H9 (cell line): ENCODE results near the gene CSMD2. TPM values are rescaled to one million over a fixed set of nuclear protein-coding genes. Genes with fewer than 3 reads are reported as not detected.

Experiments
- DNase-seq: peaks from one replicate; pipeline ENCODE4 v3.0.0-alpha.2; 2017
- H2AFZ ChIP-seq: one replicate; pipeline ENCODE4 v1.6.1; 2013; ENCODE audit warnings: mild to moderate bottlenecking, low read length, control low read depth, moderate library complexity
- H2AK5ac ChIP-seq: 2 replicates; pipeline ENCODE4 v1.6.1; 2013; ENCODE audit warnings: low read length, control low read depth, mixed read lengths; ENCODE audit not compliant: insufficient read length
- H2BK120ac ChIP-seq: one replicate; pipeline ENCODE4 v1.6.1; 2013; ENCODE audit warnings: low read depth, mild to moderate bottlenecking, low read length, control low read depth, inconsistent platforms; ENCODE audit not compliant: poor library complexity, severe bottlenecking
- H2BK12ac ChIP-seq: 2 replicates; pipeline ENCODE4 v1.6.1; 2013; ENCODE audit warnings: low read length, control low read depth, mixed read lengths, low read depth; ENCODE audit not compliant: insufficient read length
- H2BK15ac ChIP-seq: 2 replicates; pipeline ENCODE4 v1.6.1; 2013; ENCODE audit warnings: low read depth, low read length, control low read depth
- H2BK20ac ChIP-seq: one replicate; pipeline ENCODE4 v1.6.1; 2013; ENCODE audit warnings: low read depth, mild to moderate bottlenecking, low read length, control low read depth, inconsistent platforms; ENCODE audit not compliant: poor library complexity, severe bottlenecking
- H2BK5ac ChIP-seq: 2 replicates; pipeline ENCODE4 v1.6.1; 2013; ENCODE audit warnings: low read length, control low read depth, mixed read lengths; ENCODE audit not compliant: insufficient read length
- H3K14ac ChIP-seq: 2 replicates; pipeline ENCODE4 v1.6.1; 2013; ENCODE audit warnings: low read length, control low read depth; ENCODE audit not compliant: insufficient read depth
- H3K18ac ChIP-seq: 2 replicates; pipeline ENCODE4 v1.6.1; 2013; ENCODE audit warnings: low read depth, mild to moderate bottlenecking, mixed read lengths, low read length, control low read depth; ENCODE audit not compliant: insufficient read length
- H3K23ac ChIP-seq: 2 replicates; pipeline ENCODE4 v1.6.1; 2013; ENCODE audit warnings: low read length, control low read depth, mixed read lengths, low read depth; ENCODE audit not compliant: insufficient read length
- H3K23me2 ChIP-seq: 2 replicates; pipeline ENCODE4 v1.6.1; 2013; ENCODE audit warnings: low read depth, mild to moderate bottlenecking, mixed read lengths, low read length, control low read depth; ENCODE audit not compliant: insufficient read length, poor library complexity, severe bottlenecking
- H3K27ac ChIP-seq: 2 replicates; pipeline ENCODE4 v1.5.1; 2013; ENCODE audit warnings: low read length, control low read depth, mixed read lengths, low read depth; ENCODE audit not compliant: insufficient read length
- H3K27me3 ChIP-seq: 2 replicates; pipeline ENCODE4 v1.6.1; 2013; ENCODE audit warnings: low read length, control low read depth, inconsistent platforms; ENCODE audit not compliant: insufficient read depth
- H3K4ac ChIP-seq: 2 replicates; pipeline ENCODE4 v1.6.1; 2013; ENCODE audit warnings: low read depth, mild to moderate bottlenecking, control low read depth, inconsistent platforms, low read length, moderate library complexity
- H3K4me1 ChIP-seq: 2 replicates; pipeline ENCODE4 v1.6.1; 2013; ENCODE audit warnings: low read length, control low read depth, inconsistent platforms; ENCODE audit not compliant: insufficient read depth
- H3K4me2 ChIP-seq: 2 replicates; pipeline ENCODE4 v1.6.1; 2013; ENCODE audit warnings: low read length, control low read depth, mixed read lengths; ENCODE audit not compliant: insufficient read length, insufficient read depth
- H3K56ac ChIP-seq: 2 replicates; pipeline ENCODE4 v1.6.1; 2013; ENCODE audit warnings: low read depth, mild to moderate bottlenecking, mixed read lengths, low read length, control low read depth; ENCODE audit not compliant: insufficient read length
- H3K79me1 ChIP-seq: 2 replicates; pipeline ENCODE4 v1.6.1; 2013; ENCODE audit warnings: low read depth, mild to moderate bottlenecking, moderate library complexity, low read length, control low read depth, inconsistent platforms; ENCODE audit not compliant: insufficient read depth, poor library complexity, severe bottlenecking
- H3K79me2 ChIP-seq: 2 replicates; pipeline ENCODE4 v1.6.1; 2013; ENCODE audit warnings: low read length, control low read depth, inconsistent platforms; ENCODE audit not compliant: insufficient read depth
- H3K9ac ChIP-seq: 2 replicates; pipeline ENCODE4 v1.6.1; 2013; ENCODE audit warnings: low read length, control low read depth, mixed read lengths; ENCODE audit not compliant: insufficient read length; ENCODE audit errors: extremely low read depth
- H3K9me3 ChIP-seq: one replicate; pipeline ENCODE4 v1.6.1; 2013; ENCODE audit warnings: low read depth, low read length, inconsistent platforms; ENCODE audit not compliant: control insufficient read depth
- H3T11ph ChIP-seq: one replicate; pipeline ENCODE4 v1.6.1; 2013; ENCODE audit warnings: mild to moderate bottlenecking, low read length, control low read depth, inconsistent platforms
- H4K20me1 ChIP-seq: one replicate; pipeline ENCODE4 v1.6.1; 2013; ENCODE audit not compliant: control insufficient read depth, insufficient read length, insufficient read depth
- H4K5ac ChIP-seq: 2 replicates; pipeline ENCODE4 v1.6.1; 2013; ENCODE audit warnings: low read depth, mild to moderate bottlenecking, mixed read lengths, low read length, control low read depth; ENCODE audit not compliant: insufficient read length
- H4K8ac ChIP-seq: replicated peaks from 2 replicates; pipeline ENCODE4 v1.6.1; 2013; ENCODE audit warnings: low read length, control low read depth, mixed read lengths, low read depth; ENCODE audit not compliant: insufficient read length
- H4K91ac ChIP-seq: 2 replicates; pipeline ENCODE4 v1.6.1; 2013; ENCODE audit warnings: low read depth, mild to moderate bottlenecking, moderate library complexity, mixed read lengths, low read length, control low read depth; ENCODE audit not compliant: insufficient read length
- H3K27ac Mint-ChIP-seq, 3 experiments: 2 replicates in 2 of 3; 3 replicates in 1 of 3; pipeline ENCODE4 v1.8.0; 2020 to 2021; ENCODE audit warnings: mixed read lengths in 3 of 3, mild to moderate bottlenecking in 1 of 3, moderate library complexity in 1 of 3
- H3K27me3 Mint-ChIP-seq: 2 replicates; pipeline ENCODE4 v1.8.0; 2021; ENCODE audit warnings: low read depth, mild to moderate bottlenecking, moderate library complexity, mixed read lengths
- H3K36me3 Mint-ChIP-seq, 3 experiments: 2 replicates in 2 of 3; 3 replicates in 1 of 3; pipeline ENCODE4 v1.8.0; 2020 to 2021; ENCODE audit warnings: low read depth in 3 of 3, mixed read lengths in 3 of 3; ENCODE audit not compliant: insufficient read depth in 1 of 3
- H3K4me1 Mint-ChIP-seq, 2 experiments: 2 replicates each; pipeline ENCODE4 v1.8.0; 2020; ENCODE audit warnings: mixed read lengths in 2 of 2
- H3K4me3 Mint-ChIP-seq, 2 experiments: 2 replicates in 1 of 2; 3 replicates in 1 of 2; pipeline ENCODE4 v1.8.0; 2020 to 2021; ENCODE audit warnings: mild to moderate bottlenecking in 2 of 2, mixed read lengths in 2 of 2, moderate library complexity in 1 of 2
- H3K9me3 Mint-ChIP-seq, 2 experiments: 2 replicates in 1 of 2; 3 replicates in 1 of 2; pipeline ENCODE4 v1.8.0; 2020; ENCODE audit warnings: mild to moderate bottlenecking in 2 of 2, mixed read lengths in 2 of 2, moderate library complexity in 1 of 2
- CTCF ChIP-seq: fragments of 200-600 bp; sonication (generic); conservative IDR thresholded peaks from 3 replicates; pipeline ENCODE4 v1.8.0; 2021; ENCODE audit warnings: antibody characterized with exemption, mild to moderate bottlenecking
- WGBS: extraction: QIAGEN DNeasy Blood & Tissue Kit; methylation state at CpG from one replicate; pipeline ENCODE4 v1.1.7; 2013; ENCODE audit warnings: missing lambda C conversion rate, low lambda C conversion rate, mixed read lengths; ENCODE audit not compliant: insufficient read length; ENCODE audit errors: extremely low coverage; 5-methylcytosine and 5-hydroxymethylcytosine counted together
- total RNA-seq: library from RNA; stranded (reverse); gene quantifications from 2 replicates; pipeline ENCODE4 v1.2.1, GENCODE V29; 2021

The CSMD2 gene
- total RNA-seq, 1 experiment from 2014 or later, result 6.4 TPM

GRCh38 chr1:33975961-33976360 is 189.1 kb downstream of the CSMD2 start:
- no peaks in the 10 kb centered on the region for H3K9me3 ChIP-seq
- H3K14ac ChIP-seq, result no peak overlapping the region
- no peak overlapping the region for H3K27ac ChIP-seq
- Mint-ChIP-seq H3K9me3 (no peaks in the 10 kb centered on the region), H3K4me3 (no peak overlapping the region), H3K27ac (peak overlapping the region in 1 of 3 experiments; percentile 44; a peak in 1 of 7 replicates), H3K27me3 (no peaks in the 10 kb centered on the region), H3K36me3 (no peaks in the 10 kb centered on the region; a peak in 1 of 7 replicates), H3K4me1 (peaks cover 19 to 22% of the 10 kb centered on the region in 2 experiments)
- H3K79me1 ChIP-seq, result no peaks in the 10 kb centered on the region
- no peak overlapping the region for H2BK20ac ChIP-seq
- no peak overlapping the region for H4K5ac ChIP-seq
- H3K9ac ChIP-seq, result no peak overlapping the region
- no peak overlapping the region for H3K56ac ChIP-seq
- H2BK12ac ChIP-seq, result no peak overlapping the region
- H3T11ph ChIP-seq, result no peak overlapping the region
- H3K23ac ChIP-seq, result no peak overlapping the region
- no peaks in the 10 kb centered on the region for H4K20me1 ChIP-seq
- no peak overlapping the region for H2BK120ac ChIP-seq
- no peak overlapping the region for H3K4ac ChIP-seq
- H4K8ac ChIP-seq, result no peak overlapping the region
- no peak overlapping the region for H2BK5ac ChIP-seq
- H3K79me2 ChIP-seq, result no peaks in the 10 kb centered on the region
- no peak overlapping the region for H2AK5ac ChIP-seq
- no peak for TF ChIP-seq CTCF
- no peak overlapping the region for H4K91ac ChIP-seq
- no peaks in the 10 kb centered on the region for H3K23me2 ChIP-seq
- no peak overlapping the region for H3K4me2 ChIP-seq
- no peak overlapping the region for H2BK15ac ChIP-seq
- no CpG with 5 or more reads among the region's 3 CpGs for WGBS
- DNase-seq, result no peak
- H3K18ac ChIP-seq, result no peak overlapping the region
- no peak overlapping the region for H2AFZ ChIP-seq
- H3K4me1 ChIP-seq, result no peaks in the 10 kb centered on the region
- no peaks in the 10 kb centered on the region for H3K27me3 ChIP-seq
